DND-41 (cell line): ENCODE measurements around the gene ISG20.

Experiments
- ATAC-seq: fragments of 200-7000 bp; cut with Tn5 transposase; 3 replicates; pipeline ENCODE4 v1.9.1; 2021; ENCODE audit warnings: low read depth; ENCODE audit not compliant: insufficient read depth
- DNase-seq: peaks from one replicate; pipeline ENCODE4 v3.0.0-alpha.2; 2020
- H2AFZ ChIP-seq: 2 replicates; pipeline ENCODE4 v1.6.0; 2012; ENCODE audit warnings: low read depth, low read length
- H3K27ac ChIP-seq: 2 replicates; pipeline ENCODE4 v1.5.1; 2012; ENCODE audit warnings: low read length, inconsistent platforms
- H3K27me3 ChIP-seq: fragments of 200-600 bp; sonication (generic); 2 replicates; pipeline ENCODE4 v1.6.0; 2012; ENCODE audit warnings: low read length, mild to moderate bottlenecking, inconsistent platforms; ENCODE audit not compliant: insufficient read depth, poor library complexity
- H3K36me3 ChIP-seq: 2 replicates; pipeline ENCODE4 v1.5.1; 2012; ENCODE audit warnings: low read length, inconsistent platforms; ENCODE audit not compliant: insufficient read depth
- H3K4me1 ChIP-seq: 2 replicates; pipeline ENCODE4 v1.5.1; 2012; ENCODE audit warnings: mild to moderate bottlenecking, low read length; ENCODE audit not compliant: insufficient read depth
- H3K4me2 ChIP-seq: 2 replicates; pipeline ENCODE4 v1.6.0; 2012; ENCODE audit warnings: mild to moderate bottlenecking, moderate library complexity, low read length, inconsistent platforms; ENCODE audit not compliant: insufficient read depth
- H3K4me3 ChIP-seq, 2 experiments: fragments of 200-600 bp in 1 of 2; shearing (Covaris generic) in 1 of 2; 2 replicates each; pipeline ENCODE4 v1.5.1; 2012 to 2016; ENCODE audit warnings: inconsistent platforms in 2 of 2, low read length in 2 of 2, mild to moderate bottlenecking in 2 of 2, low read depth in 1 of 2, moderate library complexity in 1 of 2
- H3K79me2 ChIP-seq: 2 replicates; pipeline ENCODE4 v1.6.0; 2012; ENCODE audit warnings: low read length, inconsistent platforms; ENCODE audit not compliant: insufficient read depth
- H3K9ac ChIP-seq: 2 replicates; pipeline ENCODE4 v1.6.0; 2012; ENCODE audit warnings: low read depth, mild to moderate bottlenecking, inconsistent platforms, low read length, moderate library complexity
- H3K9me3 ChIP-seq: 2 replicates; pipeline ENCODE4 v1.5.1; 2012; ENCODE audit warnings: low read length, moderate library complexity, mild to moderate bottlenecking, inconsistent platforms; ENCODE audit not compliant: insufficient read depth, severe bottlenecking
- H4K20me1 ChIP-seq: 2 replicates; pipeline ENCODE4 v1.6.0; 2012; ENCODE audit warnings: low read length; ENCODE audit not compliant: insufficient read depth
- CTCF ChIP-seq: IDR thresholded peaks from 2 replicates; pipeline ENCODE4 v1.5.1; 2012; ENCODE audit warnings: borderline replicate concordance, low read length, moderate library complexity, mild to moderate bottlenecking; ENCODE audit not compliant: poor library complexity, severe bottlenecking; ENCODE audit errors: extremely low read depth
- EZH2 ChIP-seq: IDR thresholded peaks from 3 replicates; pipeline ENCODE4 v1.6.1; 2012; ENCODE audit warnings: borderline replicate concordance, low read depth, mild to moderate bottlenecking, moderate library complexity, low read length, inconsistent platforms; ENCODE audit not compliant: severe bottlenecking

ISG20 gene

DNA sequence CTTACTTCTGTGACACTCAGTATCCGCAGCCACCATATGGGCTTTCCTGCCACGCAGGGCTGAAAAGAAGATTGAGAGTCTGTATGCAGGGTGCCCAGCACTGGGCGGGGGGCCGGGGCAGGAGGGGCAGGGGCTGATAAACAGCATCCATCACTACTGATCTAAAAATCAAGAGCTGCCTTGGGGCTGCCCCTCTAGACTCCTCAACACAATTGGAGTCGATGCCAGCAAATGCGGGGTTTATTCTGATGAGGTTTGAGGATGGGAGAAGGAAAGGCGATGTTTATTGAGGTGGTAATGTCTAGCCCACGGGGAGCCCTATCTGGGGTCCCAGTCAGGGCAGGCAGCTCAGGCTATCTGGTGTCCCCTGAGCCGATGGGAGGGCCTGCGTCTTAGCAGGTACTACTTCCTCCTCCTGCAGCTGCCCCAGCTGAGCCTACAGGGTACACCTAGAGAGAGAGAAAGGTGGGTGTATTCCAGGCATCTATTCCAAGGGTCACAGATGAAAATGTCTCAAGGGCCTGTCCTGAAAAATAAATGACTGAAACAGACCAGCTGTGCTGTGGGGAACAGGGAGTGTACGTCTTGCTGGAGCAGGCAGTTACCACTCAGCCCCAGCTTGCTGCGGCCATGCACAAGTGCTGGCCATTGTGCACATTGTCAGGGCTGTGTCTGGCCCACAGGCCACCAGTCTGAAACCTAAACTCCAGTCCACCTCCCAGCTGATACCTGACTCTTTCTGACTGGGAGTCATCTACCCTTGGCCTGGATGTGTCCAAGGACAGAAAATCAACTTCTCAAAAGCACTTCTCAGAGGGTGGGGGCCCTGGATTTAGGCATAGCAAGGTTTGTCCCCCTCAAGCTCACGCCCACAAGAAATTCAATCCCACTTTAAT is 19.5 kb downstream of the ISG20 start:
- Histone ChIP-seq H4K20me1 (no peaks in the 10 kb centered on the region), H3K9ac (no peak overlapping the region), H3K4me3 (no peak overlapping the region), H3K9me3 (no peaks in the 10 kb centered on the region), H3K27me3 (peaks cover 3% of the 10 kb centered on the region), H2AFZ (no peak overlapping the region), H3K4me1 (no peaks in the 10 kb centered on the region), H3K36me3 (no peaks in the 10 kb centered on the region), H3K4me2 (no peak overlapping the region), H3K27ac (no peak overlapping the region), H3K79me2 (no peaks in the 10 kb centered on the region)
- ATAC-seq (no peak), DNase-seq (no peak)
- TF ChIP-seq CTCF (no peak), EZH2 (no peak)

DNA sequence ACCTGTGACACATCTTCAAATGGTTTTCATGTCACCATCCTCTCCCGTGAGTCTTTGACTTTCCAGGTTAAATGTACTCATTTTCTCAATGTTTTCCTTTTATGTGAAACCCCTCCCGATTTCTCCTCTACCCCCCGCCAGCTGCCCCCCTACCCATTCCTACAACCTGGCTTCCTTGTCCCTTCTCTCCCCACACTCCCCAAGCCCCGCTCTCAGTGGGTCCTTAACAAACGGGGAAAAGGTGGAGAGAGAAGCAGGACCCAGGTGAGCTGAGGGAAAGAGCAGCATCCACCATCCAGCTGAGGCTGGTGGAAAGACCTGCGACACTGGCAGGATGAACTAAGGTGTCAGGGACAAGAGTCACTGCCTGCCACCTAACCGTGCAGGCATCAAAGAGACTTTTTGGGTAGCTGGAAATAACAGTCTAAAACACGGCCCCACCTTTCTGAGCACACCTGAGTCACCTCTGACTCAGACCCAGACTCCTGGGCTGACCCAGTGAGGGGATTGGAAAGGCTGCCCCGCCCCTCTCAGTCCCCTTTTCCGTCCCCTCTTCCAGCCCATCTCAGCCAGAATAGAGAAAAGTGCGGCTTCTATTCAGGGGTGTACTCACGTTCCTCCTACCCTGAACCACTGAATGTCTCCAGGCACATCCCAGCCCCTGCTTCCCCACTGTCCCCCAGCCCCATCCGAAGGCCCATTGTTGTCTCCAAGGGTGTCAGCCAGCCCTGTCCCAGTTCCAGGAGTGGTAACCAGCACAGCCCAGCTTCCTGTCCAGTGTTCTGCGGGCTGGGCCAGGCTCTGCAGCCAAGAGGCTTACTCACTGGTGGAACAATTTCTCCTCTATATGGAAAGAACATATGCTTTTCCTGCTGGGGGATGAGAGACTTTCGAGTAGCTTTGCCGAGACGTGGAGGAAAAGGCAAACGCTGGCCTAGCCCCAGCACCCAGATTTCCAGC is 20.4 kb downstream of the ISG20 start:
- no peak overlapping the region for H2AFZ ChIP-seq
- H3K4me1 ChIP-seq, result no peaks in the 10 kb centered on the region
- no peaks in the 10 kb centered on the region for H4K20me1 ChIP-seq
- DNase-seq (no peak), ATAC-seq (no peak)
- H3K27me3 ChIP-seq, result peaks cover 3% of the 10 kb centered on the region
- no peak overlapping the region for H3K27ac ChIP-seq
- H3K9me3 ChIP-seq, result no peaks in the 10 kb centered on the region
- TF ChIP-seq EZH2, result no peak
- no peak for TF ChIP-seq CTCF
- no peaks in the 10 kb centered on the region for H3K79me2 ChIP-seq
- H3K36me3 ChIP-seq, result no peaks in the 10 kb centered on the region
- H3K4me2 ChIP-seq, result no peak overlapping the region
- H3K4me3 ChIP-seq, result no peak overlapping the region
- no peak overlapping the region for H3K9ac ChIP-seq

DNA sequence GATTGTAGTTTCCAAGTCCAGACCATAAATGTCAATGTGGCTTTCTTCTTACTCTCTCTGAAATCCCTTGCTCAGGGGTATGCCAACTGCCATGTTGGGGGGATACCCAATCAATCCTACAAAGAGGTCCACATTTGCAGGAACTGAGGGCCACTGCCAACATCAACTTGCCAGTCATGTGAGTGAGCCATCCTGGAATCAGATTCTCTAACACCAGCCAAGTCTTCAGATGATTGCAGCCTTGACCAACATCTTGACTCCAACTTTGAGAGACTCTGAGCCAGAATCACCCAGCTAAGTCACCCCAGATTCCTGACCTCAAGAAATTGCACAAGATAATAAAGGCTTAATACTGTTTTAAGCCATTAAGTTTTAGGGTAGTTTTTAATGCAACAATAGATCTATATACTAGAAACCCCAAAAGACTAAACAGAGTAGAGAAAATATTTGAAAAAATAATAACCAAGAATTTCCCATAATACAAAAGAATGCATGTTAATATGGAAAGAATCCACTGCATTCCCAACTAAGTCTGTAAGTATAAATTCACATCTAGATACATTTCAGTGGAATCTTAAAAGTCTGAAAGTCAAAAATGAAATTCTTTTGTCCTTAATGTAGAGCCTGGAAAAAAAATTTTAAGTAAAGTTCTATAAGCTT is 22.4 kb downstream of the ISG20 start:
- Histone ChIP-seq H3K4me3 (no peak overlapping the region), H3K4me2 (no peak overlapping the region), H3K36me3 (no peaks in the 10 kb centered on the region), H3K27ac (no peak overlapping the region), H2AFZ (no peak overlapping the region), H3K9me3 (no peaks in the 10 kb centered on the region), H3K79me2 (no peaks in the 10 kb centered on the region), H3K9ac (no peak overlapping the region), H3K4me1 (no peaks in the 10 kb centered on the region), H3K27me3 (peaks cover 3% of the 10 kb centered on the region), H4K20me1 (no peaks in the 10 kb centered on the region)
- DNase-seq (no peak), ATAC-seq (no peak)
- TF ChIP-seq CTCF, result no peak
- no peak for TF ChIP-seq EZH2
